HG03469 (cell line): ENCODE data around the gene LKAAEAR1.
"Not testable (repeated sequence)": the region's sequence is repeated elsewhere in the genome, so short reads cannot be mapped to it uniquely, and the experiment has no call there.

Experiments
- ATAC-seq: cut with Tn5 transposase; IDR thresholded peaks from one replicate; pipeline ENCODE4 v1.9.1; 2021; ENCODE audit warnings: mild to moderate bottlenecking, moderate library complexity, moderate number of reproducible peaks; ENCODE audit not compliant: unreplicated experiment

Gene LKAAEAR1

DNA sequence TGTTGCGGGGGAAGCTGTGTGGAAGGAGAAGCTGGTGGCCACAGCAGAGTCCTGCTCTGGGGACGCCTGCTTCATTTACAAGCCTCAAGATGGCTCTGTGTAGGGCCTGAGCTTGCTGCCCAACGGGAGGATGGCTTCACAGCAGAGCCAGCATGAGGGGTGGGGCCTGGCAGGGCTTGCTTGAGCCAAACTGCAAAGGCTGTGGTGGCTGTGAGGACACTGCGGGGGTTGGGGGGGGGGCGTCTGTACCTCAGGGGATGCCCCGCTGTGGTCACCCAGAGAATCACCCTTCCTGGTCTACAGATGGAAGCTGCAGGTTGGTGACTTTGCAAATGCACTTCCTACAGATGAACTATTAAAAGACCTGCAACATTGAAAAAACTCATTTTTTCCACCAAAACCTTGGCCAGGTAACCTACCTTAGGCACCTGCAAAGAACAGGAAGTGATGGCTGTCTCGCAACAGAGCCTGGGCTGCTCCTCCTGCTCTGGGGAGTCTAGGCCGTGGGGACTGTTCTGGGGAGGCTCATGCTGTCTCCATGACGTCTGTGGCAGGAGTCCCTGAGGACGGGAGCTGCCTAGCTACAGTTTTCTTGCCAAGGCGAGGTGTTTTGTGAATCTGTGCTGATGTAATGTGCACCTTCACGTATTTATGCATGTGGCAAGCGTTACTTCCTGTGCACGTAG is 15.8 kb upstream of the LKAAEAR1 start:
- ATAC-seq = no peak

DNA sequence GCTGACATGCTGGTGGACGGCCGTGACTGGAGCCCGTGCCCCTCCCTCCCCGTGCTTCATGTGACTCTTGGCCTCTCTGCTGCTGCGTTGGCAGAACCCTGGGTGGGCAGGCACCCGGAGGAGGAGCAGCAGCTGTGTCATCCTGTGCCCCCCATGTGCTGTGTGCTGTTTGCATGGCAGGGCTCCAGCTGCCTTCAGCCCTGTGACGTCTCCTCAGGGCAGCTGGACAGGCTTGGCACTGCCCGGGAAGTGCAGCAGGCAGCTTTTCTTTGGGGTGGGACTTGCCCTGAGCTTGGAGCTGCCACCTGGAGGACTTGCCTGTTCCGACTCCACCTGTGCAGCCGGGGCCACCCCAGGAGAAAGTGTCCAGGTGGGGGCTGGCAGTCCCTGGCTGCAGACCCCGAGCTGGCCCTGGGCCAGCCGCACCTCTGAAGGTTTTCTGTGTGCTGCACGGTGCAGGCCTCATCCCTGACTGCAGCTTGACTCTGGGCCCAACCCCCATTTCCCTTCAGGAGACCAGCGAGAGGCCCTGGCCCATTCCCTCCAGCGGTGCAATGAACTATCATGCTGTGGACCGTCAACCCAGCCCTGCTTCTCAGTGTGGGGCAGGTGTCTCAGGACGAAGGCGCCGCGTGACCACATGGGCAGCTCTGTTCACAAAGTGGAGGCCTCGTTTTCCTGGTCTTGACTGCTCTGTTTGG is 15.0 kb upstream of the LKAAEAR1 start:
- ATAC-seq = no peak

DNA sequence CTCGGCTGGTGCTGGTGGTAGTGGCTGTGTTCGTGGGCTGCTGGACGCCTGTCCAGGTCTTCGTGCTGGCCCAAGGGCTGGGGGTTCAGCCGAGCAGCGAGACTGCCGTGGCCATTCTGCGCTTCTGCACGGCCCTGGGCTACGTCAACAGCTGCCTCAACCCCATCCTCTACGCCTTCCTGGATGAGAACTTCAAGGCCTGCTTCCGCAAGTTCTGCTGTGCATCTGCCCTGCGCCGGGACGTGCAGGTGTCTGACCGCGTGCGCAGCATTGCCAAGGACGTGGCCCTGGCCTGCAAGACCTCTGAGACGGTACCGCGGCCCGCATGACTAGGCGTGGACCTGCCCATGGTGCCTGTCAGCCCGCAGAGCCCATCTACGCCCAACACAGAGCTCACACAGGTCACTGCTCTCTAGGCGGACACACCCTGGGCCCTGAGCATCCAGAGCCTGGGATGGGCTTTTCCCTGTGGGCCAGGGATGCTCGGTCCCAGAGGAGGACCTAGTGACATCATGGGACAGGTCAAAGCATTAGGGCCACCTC is 14.3 kb upstream of the LKAAEAR1 start:
- ATAC-seq = no peak

DNA sequence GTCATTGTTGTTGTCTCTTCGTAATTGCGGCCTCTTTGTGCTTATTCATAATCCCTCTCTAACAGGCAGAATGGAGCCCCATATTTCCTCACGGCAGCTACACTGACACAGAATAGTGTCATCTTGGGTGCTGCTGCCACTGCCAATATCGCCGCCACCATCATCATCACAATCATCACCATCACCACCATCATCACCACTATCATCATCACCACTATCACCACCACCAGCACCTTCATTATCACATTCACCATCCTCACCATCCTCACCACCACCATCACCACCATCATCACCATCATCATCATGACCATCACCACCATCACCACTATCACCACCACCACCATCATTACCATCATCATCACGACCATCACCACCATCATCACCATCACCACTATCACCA is 12.3 kb upstream of the LKAAEAR1 start:
- no peak for ATAC-seq

DNA sequence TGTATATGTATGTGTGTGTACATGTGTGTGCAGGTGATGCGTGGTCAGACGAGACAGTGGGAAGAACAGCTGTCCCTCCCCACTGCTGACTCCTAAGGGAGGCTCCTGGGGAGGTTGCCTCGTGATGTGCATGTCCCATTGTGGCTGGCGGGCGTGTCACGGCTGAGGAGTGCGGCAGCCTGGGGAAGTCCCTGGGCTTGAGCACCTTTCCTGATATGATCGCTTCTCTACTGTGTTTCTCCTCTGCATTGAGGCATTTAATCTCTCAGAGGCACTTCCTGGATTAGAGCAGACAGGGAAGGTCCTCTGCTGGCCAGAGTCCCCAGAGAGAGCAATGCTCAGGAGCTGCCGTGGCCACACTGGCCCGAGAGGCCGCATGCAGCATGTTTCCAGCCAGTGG is 11.7 kb upstream of the LKAAEAR1 start:
- ATAC-seq = no peak

DNA sequence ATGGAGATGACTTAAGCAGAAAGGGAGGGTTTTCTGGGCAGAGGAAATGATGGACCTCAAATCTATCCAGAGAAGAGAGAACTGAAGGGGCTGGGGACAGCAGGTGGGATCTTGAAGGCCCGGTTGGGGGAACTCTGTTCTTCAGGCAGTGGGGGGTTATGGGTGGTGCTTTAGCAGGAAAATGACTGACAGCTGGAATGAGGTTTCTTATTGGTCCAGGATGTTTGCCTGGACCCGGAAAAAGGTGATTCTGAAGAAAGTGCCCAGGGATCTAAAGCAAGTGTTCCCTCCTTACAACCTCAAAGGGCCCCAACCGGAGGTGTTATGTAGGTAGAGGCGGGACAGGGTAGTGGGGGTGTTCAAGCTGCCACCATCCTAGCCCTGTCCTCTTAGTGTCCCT is 11.3 kb upstream of the LKAAEAR1 start:
- ATAC-seq = no peak

DNA sequence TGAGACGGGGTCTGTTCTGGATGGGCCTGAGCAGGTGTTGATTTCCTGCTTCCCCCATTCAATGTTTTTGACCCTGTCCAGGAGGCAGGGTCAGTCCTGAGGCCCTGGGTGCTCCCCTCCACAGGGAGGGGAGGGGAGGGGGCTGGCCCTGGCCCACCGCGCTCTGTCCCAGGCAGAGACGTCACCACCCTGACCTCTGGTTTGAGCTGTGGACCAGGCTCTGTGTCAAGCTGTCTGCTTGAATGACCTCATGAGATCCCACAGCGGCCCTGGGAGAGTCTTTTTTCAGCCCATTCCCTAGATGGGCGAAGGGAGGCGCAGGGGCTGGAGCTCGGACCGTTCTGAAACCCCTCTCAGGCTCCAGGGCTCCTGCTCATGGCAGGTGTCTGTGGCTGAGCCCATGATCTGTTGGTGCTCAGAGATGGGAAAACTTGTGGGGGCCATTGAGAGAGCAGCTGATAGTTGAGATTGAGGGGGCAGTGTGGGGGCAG is 8.9 kb upstream of the LKAAEAR1 start:
- no peak for ATAC-seq

DNA sequence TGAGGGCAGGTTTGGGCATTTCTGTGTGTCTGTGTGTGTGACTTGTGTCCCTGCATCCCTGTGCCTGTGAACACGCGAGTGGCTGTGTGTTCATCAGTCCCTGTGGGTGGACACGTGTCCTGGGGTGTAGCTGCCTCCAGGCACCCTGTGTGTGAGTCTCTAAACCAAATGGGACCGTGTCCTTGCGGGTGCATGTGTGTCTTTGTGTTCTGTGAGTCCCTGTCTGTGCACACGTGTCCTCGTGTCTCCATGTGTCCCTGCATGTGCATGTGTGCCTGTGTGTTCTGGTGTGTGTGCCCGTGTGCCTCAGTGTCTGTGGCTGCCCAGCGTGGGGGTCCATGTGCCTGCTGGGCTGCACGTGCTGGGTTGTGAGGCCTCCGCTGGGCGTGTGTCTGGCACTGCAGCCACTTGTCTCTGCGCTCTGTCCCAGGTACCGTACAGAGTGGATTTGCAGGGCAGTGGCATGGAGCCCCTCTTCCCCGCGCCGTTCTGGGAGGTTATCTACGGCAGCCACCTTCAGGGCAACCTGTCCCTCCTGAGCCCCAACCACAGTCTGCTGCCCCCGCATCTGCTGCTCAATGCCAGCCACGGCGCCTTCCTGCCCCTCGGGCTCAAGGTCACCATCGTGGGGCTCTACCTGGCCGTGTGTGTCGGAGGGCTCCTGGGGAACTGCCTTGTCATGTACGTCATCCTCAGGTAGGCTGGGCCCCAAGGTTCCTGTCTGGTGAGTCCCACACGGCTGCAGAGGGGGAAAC is 8.2 kb upstream of the LKAAEAR1 start:
- ATAC-seq = no peak

DNA sequence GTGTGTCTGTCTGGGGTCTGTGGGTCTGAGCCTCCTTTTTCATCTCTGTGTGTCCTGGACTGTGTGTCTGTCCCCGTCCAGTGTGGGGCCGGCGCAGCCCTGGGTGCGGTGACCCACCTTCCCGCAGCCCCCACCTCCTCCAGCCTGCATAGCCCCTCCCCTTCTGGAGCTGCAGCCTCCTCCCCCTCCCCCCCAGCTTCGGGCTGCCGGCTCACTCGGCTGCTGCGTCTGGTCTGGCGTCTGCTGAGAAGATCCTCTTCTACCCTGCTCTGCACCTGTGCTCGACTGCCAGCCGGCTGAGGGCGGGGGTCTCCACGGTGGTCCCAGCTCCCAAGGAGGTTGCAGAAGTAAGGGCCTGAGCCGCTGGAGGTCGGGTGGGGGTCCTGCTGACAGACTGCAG is 7.6 kb upstream of the LKAAEAR1 start:
- ATAC-seq = no peak

DNA sequence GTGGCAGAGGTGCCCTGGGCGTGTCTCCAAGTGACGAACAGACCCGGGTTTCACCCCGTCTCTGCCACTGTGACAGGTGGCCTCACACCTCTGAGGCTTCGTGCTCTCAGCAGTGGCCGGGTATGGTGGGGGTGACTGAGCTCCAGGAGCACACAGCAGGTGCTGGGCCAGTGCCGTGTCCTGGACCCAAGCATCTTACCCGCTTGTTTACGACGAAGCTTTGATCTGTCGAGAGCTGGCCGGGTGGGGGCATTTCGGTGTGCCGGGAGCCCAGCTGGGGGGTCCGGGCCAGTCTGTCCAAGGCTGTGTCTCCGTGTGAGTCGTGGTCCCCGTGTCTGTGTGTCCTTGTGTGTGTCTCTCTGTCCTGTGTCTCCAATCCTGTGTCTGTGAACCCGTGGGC is 7.1 kb upstream of the LKAAEAR1 start:
- no peak for ATAC-seq

DNA sequence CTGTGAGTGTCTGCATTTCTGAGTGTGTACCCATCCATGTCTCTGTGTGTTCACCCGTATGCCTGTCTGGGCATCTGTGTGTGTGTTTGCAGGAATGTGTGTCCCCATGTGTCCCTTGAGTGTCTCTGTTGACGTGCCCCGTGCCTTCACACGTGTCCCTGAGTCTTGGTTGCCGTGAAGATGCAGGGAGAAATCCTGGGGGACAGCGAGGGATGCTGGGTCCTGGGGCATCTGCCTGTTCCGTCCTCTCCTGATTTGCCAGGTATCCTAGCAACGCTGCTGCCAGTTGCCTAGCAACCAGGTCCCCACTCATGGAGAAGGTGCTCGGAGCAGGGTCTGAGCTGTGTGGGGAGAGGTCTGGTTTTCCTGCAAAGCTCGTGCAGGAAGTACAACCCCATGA is 6.0 kb upstream of the LKAAEAR1 start:
- ATAC-seq = no peak

DNA sequence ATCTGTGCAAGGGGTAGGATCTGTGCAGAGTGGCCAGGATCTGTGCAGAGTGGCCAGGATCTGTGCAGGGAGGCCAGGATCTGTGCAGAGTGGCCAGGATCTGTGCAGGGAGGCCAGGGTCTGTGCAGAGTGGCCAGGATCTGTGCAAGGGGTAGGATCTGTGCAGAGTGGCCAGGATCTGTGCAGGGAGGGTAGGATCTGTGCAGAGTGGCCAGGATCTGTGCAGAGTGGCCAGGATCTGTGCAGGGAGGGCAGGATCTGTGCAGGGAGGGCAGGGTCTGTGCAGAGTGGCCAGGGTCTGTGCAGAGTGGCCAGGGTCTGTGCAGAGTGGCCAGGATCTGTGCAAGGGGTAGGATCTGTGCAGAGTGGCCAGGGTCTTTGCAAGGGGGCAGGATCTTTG is 4.4 kb upstream of the LKAAEAR1 start:
- not testable (repeated sequence) for ATAC-seq

DNA sequence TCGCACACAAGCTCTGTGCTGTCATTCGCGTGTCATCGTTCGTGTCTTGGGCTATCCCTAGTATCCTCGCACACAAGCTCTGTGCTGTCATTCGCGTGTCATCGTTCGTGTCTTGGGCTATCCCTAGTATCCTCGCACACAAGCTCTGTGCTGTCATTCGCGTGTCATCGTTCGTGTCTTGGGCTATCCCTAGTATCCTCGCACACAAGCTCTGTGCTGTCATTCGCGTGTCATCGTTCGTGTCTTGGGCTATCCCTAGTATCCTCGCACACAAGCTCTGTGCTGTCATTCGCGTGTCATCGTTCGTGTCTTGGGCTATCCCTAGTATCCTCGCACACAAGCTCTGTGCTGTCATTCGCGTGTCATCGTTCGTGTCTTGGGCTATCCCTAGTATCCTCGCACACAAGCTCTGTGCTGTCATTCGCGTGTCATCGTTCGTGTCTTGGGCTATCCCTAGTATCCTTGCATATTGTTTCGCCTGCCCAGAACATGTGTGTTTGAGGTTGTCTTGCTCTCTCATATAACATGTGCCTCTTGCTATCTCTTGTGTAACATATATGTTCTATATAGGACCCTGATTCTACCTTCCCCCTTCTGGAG is 3.1 kb upstream of the LKAAEAR1 start:
- not testable (repeated sequence) for ATAC-seq

DNA sequence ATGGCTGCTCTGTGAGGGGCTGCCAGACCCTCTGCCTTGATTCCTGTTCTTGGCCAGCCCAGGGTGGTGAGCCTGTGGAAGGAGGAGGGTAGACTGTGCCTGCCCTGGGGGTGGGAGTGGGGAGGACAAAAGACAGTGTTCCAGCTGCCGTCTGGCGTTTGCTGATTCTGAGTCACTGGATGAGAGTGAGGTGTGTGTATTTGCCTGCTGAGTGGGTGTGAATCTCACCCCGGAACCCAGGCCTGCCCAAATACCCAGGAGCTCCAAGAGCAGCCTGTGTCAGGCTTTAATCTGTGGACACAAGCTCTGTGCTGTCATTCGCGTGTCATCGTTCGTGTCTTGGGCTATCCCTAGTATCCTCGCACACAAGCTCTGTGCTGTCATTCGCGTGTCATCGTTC is 2.6 kb upstream of the LKAAEAR1 start:
- no peak for ATAC-seq

DNA sequence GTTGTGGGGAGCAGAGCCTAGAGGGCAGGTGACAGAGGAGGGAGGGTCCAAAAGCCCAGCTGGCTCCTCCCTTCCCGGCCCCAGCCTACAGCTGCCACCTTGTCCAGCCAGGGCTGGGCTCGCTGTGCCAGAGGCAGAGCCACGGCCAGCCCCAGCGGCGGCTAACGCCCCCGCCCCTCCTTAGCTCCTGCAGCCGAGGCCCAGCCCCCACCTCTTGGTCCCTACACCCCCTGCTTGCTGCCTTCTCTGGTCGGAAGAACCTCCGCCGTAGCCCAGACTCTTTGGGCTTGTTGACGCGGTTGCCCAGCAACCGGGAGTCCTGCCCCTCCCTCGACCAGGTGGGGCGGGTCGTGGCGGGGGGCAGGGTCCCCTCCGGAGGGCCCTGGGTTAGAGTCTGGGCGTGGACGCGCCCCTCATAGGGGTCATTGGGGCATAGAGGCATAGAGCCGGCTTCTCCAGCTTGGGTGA is 521 bp upstream of the LKAAEAR1 start:
- ATAC-seq = no peak

DNA sequence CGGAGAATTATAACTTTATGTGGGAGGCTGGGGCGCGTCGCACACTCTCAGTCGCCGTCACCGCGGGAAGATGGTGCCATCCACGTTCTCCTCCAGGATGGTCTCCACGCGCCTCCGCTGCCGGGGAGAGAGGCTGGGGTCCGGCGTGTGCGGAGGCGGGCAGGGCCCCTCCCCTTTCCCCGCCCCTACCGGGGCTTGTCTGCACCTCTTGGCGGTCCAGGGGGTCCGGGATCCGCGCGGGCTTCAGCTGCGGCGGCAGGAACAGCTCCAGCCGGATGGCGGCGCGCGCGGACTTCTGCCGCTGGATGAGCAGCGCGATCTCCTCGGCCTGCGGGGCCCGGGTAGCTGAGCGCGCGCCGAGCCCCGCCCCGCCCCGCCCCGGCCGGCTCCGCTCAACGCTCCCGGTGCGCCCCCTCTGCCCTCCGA is 807 bp downstream of the LKAAEAR1 start:
- ATAC-seq = no peak

DNA sequence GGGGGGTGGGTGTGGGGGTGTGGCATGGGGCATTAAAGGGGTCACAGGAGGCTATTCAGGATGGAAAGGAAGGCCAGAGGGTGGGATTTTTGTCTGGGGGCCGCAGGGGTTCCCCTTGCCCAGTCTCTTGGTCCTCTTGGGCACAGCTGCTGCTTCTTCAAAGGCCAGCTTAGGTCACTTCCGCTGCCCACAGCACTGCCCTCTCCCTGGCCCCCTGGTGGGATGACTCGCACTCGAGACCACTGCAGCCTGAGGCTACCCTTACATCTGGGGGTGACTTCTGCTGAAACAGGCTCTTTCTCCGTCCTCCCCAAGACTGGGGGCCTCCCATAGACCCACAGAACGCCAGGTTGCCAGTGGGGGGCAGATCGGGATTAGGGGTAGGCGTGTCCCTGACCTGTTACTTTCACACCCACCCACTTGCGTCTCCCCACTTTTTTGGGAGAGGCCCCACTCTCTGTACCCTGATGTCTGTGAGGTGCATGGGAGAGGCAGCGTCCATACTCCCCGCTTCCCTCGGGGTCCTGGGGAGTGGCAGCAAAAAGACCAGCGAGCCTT is 1.3 kb downstream of the LKAAEAR1 start:
- ATAC-seq = no peak

DNA sequence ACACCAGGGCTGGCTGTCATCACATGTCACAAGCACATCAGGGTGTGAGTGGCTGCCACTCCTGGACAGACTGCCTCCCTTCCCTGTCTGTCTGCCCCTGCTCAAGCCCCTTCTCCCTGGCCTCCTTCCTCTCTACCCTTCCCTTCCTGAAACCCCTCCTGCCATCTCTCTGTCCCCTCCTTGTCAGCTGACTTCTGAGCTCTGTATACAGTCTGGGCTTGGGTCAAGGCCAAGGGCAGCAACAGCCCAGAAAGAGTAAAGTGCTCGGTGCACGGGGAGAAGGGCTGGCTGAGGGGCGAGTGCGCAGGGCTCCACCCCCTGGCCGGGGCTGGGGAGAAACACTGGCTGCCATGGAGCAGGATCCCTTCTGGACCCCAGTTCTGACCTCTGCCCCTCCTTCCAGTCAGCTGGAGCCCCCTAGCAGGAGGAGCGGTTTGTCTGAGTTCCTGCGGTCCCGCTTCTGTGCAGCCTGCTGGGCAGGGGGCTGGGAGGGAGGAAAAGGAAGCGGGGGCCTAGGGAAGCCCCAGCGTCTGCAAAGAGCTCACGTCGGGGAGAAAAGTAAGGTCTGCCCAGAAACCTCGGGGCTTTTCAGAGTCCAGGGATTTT is 2.0 kb downstream of the LKAAEAR1 start:
- ATAC-seq = no peak

DNA sequence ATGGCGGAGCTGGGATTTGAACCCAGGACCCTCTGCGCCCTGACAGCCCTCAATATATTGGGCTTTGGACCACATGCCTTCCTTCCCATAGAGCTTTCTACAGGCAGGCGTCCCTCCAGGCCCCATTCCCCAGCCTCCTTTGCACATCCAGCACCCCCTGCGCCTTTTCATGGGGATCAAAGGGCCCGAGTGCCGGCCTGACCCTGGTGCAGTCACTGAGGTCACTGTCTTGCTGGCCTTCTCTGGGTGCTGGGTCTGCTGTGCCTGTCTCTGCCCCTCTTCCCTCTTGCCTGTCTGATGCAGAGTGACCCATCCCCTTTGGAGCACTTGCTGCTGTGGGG is 2.6 kb downstream of the LKAAEAR1 start:
- no peak for ATAC-seq
